ENCODE measurements around the gene SUGCT.

- TF ChIP-seq POLR2A (IDR thresholded peaks at IDR 0.05) (no peak), CTCF (IDR thresholded peaks at IDR 0.05) (no peak)
These were observed 175.5 kb downstream of the SUGCT start for GRCh38 chr7:40310258-40310657.
